Trophoblast cell (in vitro differentiated cells and primary cell): ENCODE data around the gene TSPAN32.

Source experiments
- DNase-seq, 2 donors: peaks; one replicate each; pipeline ENCODE4 v3.0.0-alpha.2; 2016
- H2AFZ ChIP-seq: 2 replicates; pipeline ENCODE4 v1.6.1; 2013; ENCODE audit warnings: low read length, moderate library complexity, mild to moderate bottlenecking; ENCODE audit not compliant: insufficient read depth, poor library complexity
- H2AK5ac ChIP-seq: 2 replicates; pipeline ENCODE4 v1.6.1; 2013; ENCODE audit warnings: mild to moderate bottlenecking, low read length
- H2BK120ac ChIP-seq: 2 replicates; pipeline ENCODE4 v1.6.1; 2013; ENCODE audit warnings: low read length, mild to moderate bottlenecking, moderate library complexity; ENCODE audit not compliant: insufficient read depth, poor library complexity
- H2BK12ac ChIP-seq: 2 replicates; pipeline ENCODE4 v1.6.1; 2013; ENCODE audit warnings: mild to moderate bottlenecking, low read length, moderate library complexity
- H2BK5ac ChIP-seq: 2 replicates; pipeline ENCODE4 v1.6.1; 2013; ENCODE audit warnings: low read length, low read depth, moderate library complexity, mild to moderate bottlenecking; ENCODE audit not compliant: poor library complexity
- H3K14ac ChIP-seq: 2 replicates; pipeline ENCODE4 v1.6.1; 2013; ENCODE audit warnings: mild to moderate bottlenecking, low read length
- H3K18ac ChIP-seq: 2 replicates; pipeline ENCODE4 v1.6.1; 2013; ENCODE audit warnings: mild to moderate bottlenecking, low read length
- H3K23ac ChIP-seq: 2 replicates; pipeline ENCODE4 v1.6.1; 2013; ENCODE audit warnings: low read length
- H3K27ac ChIP-seq: 2 replicates; pipeline ENCODE4 v1.5.1; 2013; ENCODE audit warnings: low read depth, mild to moderate bottlenecking, inconsistent platforms, low read length, moderate library complexity
- H3K27me3 ChIP-seq: 2 replicates; pipeline ENCODE4 v1.6.1; 2013; ENCODE audit warnings: inconsistent platforms, mild to moderate bottlenecking, low read length, moderate library complexity; ENCODE audit not compliant: insufficient read depth
- H3K36me3 ChIP-seq, 2 experiments: 1 replicate in 1 of 2; 2 replicates in 1 of 2; pipeline ENCODE4 v1.6.1; 2013; ENCODE audit warnings: low read length in 2 of 2, mild to moderate bottlenecking in 2 of 2, moderate library complexity in 1 of 2; ENCODE audit not compliant: insufficient read depth in 2 of 2, control insufficient read depth in 1 of 2
- H3K4ac ChIP-seq: 2 replicates; pipeline ENCODE4 v1.6.1; 2013; ENCODE audit warnings: low read depth, mild to moderate bottlenecking, low read length, moderate library complexity
- H3K4me1 ChIP-seq, 2 experiments: 1 replicate in 1 of 2; 2 replicates in 1 of 2; pipeline ENCODE4 v1.6.1; 2013; ENCODE audit warnings: low read length in 2 of 2, mild to moderate bottlenecking in 2 of 2, moderate library complexity in 1 of 2; ENCODE audit not compliant: insufficient read depth in 2 of 2, control insufficient read depth in 1 of 2
- H3K4me2 ChIP-seq: 2 replicates; pipeline ENCODE4 v1.6.1; 2013; ENCODE audit warnings: inconsistent platforms, mild to moderate bottlenecking, low read length, moderate library complexity
- H3K4me3 ChIP-seq: 2 replicates; pipeline ENCODE4 v1.5.1; 2013; ENCODE audit warnings: mild to moderate bottlenecking, low read depth, low read length, inconsistent platforms
- H3K79me1 ChIP-seq: one replicate; pipeline ENCODE4 v1.6.1; 2013; ENCODE audit warnings: low read length
- H3K79me2 ChIP-seq: 2 replicates; pipeline ENCODE4 v1.6.1; 2013; ENCODE audit warnings: low read length, mild to moderate bottlenecking; ENCODE audit not compliant: control insufficient read depth, insufficient read depth, poor library complexity
- H3K9ac ChIP-seq: 2 replicates; pipeline ENCODE4 v1.6.1; 2013; ENCODE audit warnings: mild to moderate bottlenecking, low read length
- H3K9me3 ChIP-seq: 2 replicates; pipeline ENCODE4 v1.6.1; 2013; ENCODE audit warnings: low read depth, mild to moderate bottlenecking, control low read depth, inconsistent platforms, low read length; ENCODE audit not compliant: insufficient read depth
- H4K12ac ChIP-seq: 2 replicates; pipeline ENCODE4 v1.6.1; 2013; ENCODE audit warnings: low read depth, mild to moderate bottlenecking, low read length, moderate library complexity
- H4K8ac ChIP-seq: 2 replicates; pipeline ENCODE4 v1.6.1; 2013; ENCODE audit warnings: low read depth, mild to moderate bottlenecking, low read length, moderate library complexity
- H4K91ac ChIP-seq: one replicate; pipeline ENCODE4 v1.6.1; 2013; ENCODE audit warnings: low read depth, mild to moderate bottlenecking, low read length, moderate library complexity
- WGBS: extraction: QIAGEN DNeasy Blood & Tissue Kit; methylation state at CpG from one replicate; pipeline ENCODE4 v1.1.7; 2013; ENCODE audit warnings: missing lambda C conversion rate; ENCODE audit not compliant: insufficient read length, insufficient coverage; ENCODE audit errors: extremely low coverage; 5-methylcytosine and 5-hydroxymethylcytosine counted together

Gene TSPAN32

GRCh38 chr11:2342981-2343380, 41.2 kb downstream of the TSPAN32 start:
- no peak overlapping the region for H3K23ac ChIP-seq
- no peak overlapping the region for H3K9ac ChIP-seq
- peaks cover 19% of the 10 kb centered on the region for H3K9me3 ChIP-seq
- H3K36me3 ChIP-seq: no peaks in the 10 kb centered on the region
- no peak overlapping the region for H4K91ac ChIP-seq
- no peaks in the 10 kb centered on the region for H3K79me1 ChIP-seq
- no peak overlapping the region for H2BK12ac ChIP-seq
- H3K79me2 ChIP-seq: no peaks in the 10 kb centered on the region
- no peaks in the 10 kb centered on the region for H3K4me1 ChIP-seq
- H3K18ac ChIP-seq: no peak overlapping the region
- no peak overlapping the region for H2AK5ac ChIP-seq
- H2BK5ac ChIP-seq: no peak overlapping the region
- H2BK120ac ChIP-seq: no peak overlapping the region
- WGBS: no CpG with 5 or more reads among the region's 5 CpGs
- no peak overlapping the region for H3K4ac ChIP-seq
- no peak overlapping the region for H3K4me2 ChIP-seq
- H3K4me3 ChIP-seq: no peak overlapping the region
- no peak for DNase-seq
- no peak overlapping the region for H4K12ac ChIP-seq
- H2AFZ ChIP-seq: no peak overlapping the region
- H3K27me3 ChIP-seq: peaks cover 2% of the 10 kb centered on the region
- no peak overlapping the region for H3K27ac ChIP-seq
- no peak overlapping the region for H4K8ac ChIP-seq
- no peak overlapping the region for H3K14ac ChIP-seq

GRCh38 chr11:2343502-2343901, 41.7 kb downstream of the TSPAN32 start:
- Histone ChIP-seq H2BK12ac (no peak overlapping the region), H2BK120ac (no peak overlapping the region), H4K91ac (no peak overlapping the region), H4K12ac (no peak overlapping the region), H3K9ac (no peak overlapping the region), H3K27me3 (peaks cover 2% of the 10 kb centered on the region), H2AFZ (no peak overlapping the region), H2AK5ac (no peak overlapping the region), H3K18ac (no peak overlapping the region), H3K79me2 (no peaks in the 10 kb centered on the region), H3K4ac (no peak overlapping the region), H3K79me1 (no peaks in the 10 kb centered on the region), H3K9me3 (peaks cover 21% of the 10 kb centered on the region), H3K4me1 (no peaks in the 10 kb centered on the region), H3K14ac (no peak overlapping the region), H3K4me3 (no peak overlapping the region), H3K36me3 (no peaks in the 10 kb centered on the region), H2BK5ac (no peak overlapping the region), H3K23ac (no peak overlapping the region), H3K27ac (no peak overlapping the region), H3K4me2 (no peak overlapping the region), H4K8ac (no peak overlapping the region)
- no CpG with 5 or more reads among the region's 4 CpGs for WGBS
- DNase-seq: no peak

GRCh38 chr11:2345050-2345449, 43.2 kb downstream of the TSPAN32 start:
- no peaks in the 10 kb centered on the region for H3K36me3 ChIP-seq
- no peak for DNase-seq
- no peak overlapping the region for H2AK5ac ChIP-seq
- H3K4ac ChIP-seq: no peak overlapping the region
- WGBS: no CpG with 5 or more reads among the region's 2 CpGs
- no peaks in the 10 kb centered on the region for H3K4me1 ChIP-seq
- H2BK120ac ChIP-seq: no peak overlapping the region
- peaks cover 2% of the 10 kb centered on the region for H3K27me3 ChIP-seq
- no peak overlapping the region for H3K18ac ChIP-seq
- H3K4me2 ChIP-seq: no peak overlapping the region
- H2AFZ ChIP-seq: no peak overlapping the region
- no peak overlapping the region for H3K14ac ChIP-seq
- H2BK12ac ChIP-seq: no peak overlapping the region
- no peak overlapping the region for H2BK5ac ChIP-seq
- no peak overlapping the region for H3K4me3 ChIP-seq
- no peak overlapping the region for H3K9ac ChIP-seq
- no peak overlapping the region for H4K12ac ChIP-seq
- peaks cover 28% of the 10 kb centered on the region for H3K9me3 ChIP-seq
- no peaks in the 10 kb centered on the region for H3K79me1 ChIP-seq
- no peak overlapping the region for H3K27ac ChIP-seq
- H3K79me2 ChIP-seq: no peaks in the 10 kb centered on the region
- H3K23ac ChIP-seq: no peak overlapping the region
- no peak overlapping the region for H4K91ac ChIP-seq
- H4K8ac ChIP-seq: no peak overlapping the region

- Histone ChIP-seq H3K79me2 (no peaks in the 10 kb centered on the region), H3K4ac (no peak overlapping the region), H3K36me3 (no peaks in the 10 kb centered on the region), H3K27ac (no peak overlapping the region), H3K4me1 (no peaks in the 10 kb centered on the region), H4K91ac (no peak overlapping the region), H3K18ac (no peak overlapping the region), H2BK120ac (no peak overlapping the region), H4K12ac (no peak overlapping the region), H3K27me3 (peaks cover 2% of the 10 kb centered on the region), H2BK5ac (no peak overlapping the region), H3K9ac (no peak overlapping the region), H2AK5ac (no peak overlapping the region), H3K4me3 (no peak overlapping the region), H3K9me3 (peaks cover 32% of the 10 kb centered on the region), H3K23ac (no peak overlapping the region), H2BK12ac (no peak overlapping the region), H4K8ac (no peak overlapping the region), H3K14ac (no peak overlapping the region), H3K4me2 (no peak overlapping the region), H2AFZ (no peak overlapping the region), H3K79me1 (no peaks in the 10 kb centered on the region)
- DNase-seq: no peak
- no CpG with 5 or more reads among the region's 4 CpGs for WGBS
Measured at GRCh38 chr11:2346014-2346413, 44.2 kb downstream of the TSPAN32 start.
